NCI-H82 treated with DMSO at 0.1 percent for 48 hours (cell line): ENCODE results near the gene NAV3.
"Not testable (repeated sequence)": the region's sequence is repeated elsewhere in the genome, so short reads cannot be mapped to it uniquely, and the experiment has no call there.

Source experiments
- DNase-seq: peaks from one replicate; lab custom pipeline; 2025; ENCODE audit not compliant: unreplicated experiment; lab: John Stamatoyannopoulos, UW

Gene NAV3

GRCh38 chr12:78239544-78239943, 408.9 kb downstream of the NAV3 start:
- no peak for DNase-seq

GRCh38 chr12:78240827-78241226, 410.1 kb downstream of the NAV3 start:
- peak; percentile 91 for DNase-seq

- DNase-seq = no peak
Measured at GRCh38 chr12:78241446-78241845, 410.8 kb downstream of the NAV3 start.

- no peak for DNase-seq
Measured at GRCh38 chr12:78244916-78245507, 414.3 kb downstream of the NAV3 start.

GRCh38 chr12:78248321-78248720, 417.6 kb downstream of the NAV3 start:
- no peak for DNase-seq

- DNase-seq = no peak
Measured at GRCh38 chr12:78249578-78249977, 418.9 kb downstream of the NAV3 start.

GRCh38 chr12:78257662-78258061, 427.0 kb downstream of the NAV3 start:
- DNase-seq = not testable (repeated sequence)

- no peak for DNase-seq
Measured at GRCh38 chr12:78260976-78261375, 430.3 kb downstream of the NAV3 start.

- DNase-seq = no peak
Measured at GRCh38 chr12:78261901-78262300, 431.2 kb downstream of the NAV3 start.
